M059J (cell line): ENCODE measurements around the gene NDUFB10. TPM values are rescaled to one million over a fixed set of nuclear protein-coding genes. Genes with fewer than 3 reads are reported as not detected.

ENCODE experiments used
- DNase-seq: peaks from one replicate; pipeline ENCODE4 v3.0.0-alpha.2; 2012; ENCODE audit warnings: low read depth
- total RNA-seq: library from RNA; depleted of rRNA; stranded (reverse); fragments of >200 nt; shearing (Covaris generic); gene quantifications from 2 replicates; pipeline ENCODE4 v1.2.3, GENCODE V29; 2014

NDUFB10 gene
- total RNA-seq, 1 experiment from 2014 or later, result 287 TPM

- DNase-seq, result peak; percentile 93
These were observed 12.6 kb downstream of the NDUFB10 start, which contains the start of gene TBL3 for GRCh38 chr16:1971796-1972489. Gene TBL3 (plus strand): TSS chr16:1972053. CDS start chr16:1972165, 112 bp downstream.

GRCh38 chr16:1972490-1972877 lies 13.1 kb downstream of the NDUFB10 start:
- DNase-seq, result peak; percentile 42

DNA sequence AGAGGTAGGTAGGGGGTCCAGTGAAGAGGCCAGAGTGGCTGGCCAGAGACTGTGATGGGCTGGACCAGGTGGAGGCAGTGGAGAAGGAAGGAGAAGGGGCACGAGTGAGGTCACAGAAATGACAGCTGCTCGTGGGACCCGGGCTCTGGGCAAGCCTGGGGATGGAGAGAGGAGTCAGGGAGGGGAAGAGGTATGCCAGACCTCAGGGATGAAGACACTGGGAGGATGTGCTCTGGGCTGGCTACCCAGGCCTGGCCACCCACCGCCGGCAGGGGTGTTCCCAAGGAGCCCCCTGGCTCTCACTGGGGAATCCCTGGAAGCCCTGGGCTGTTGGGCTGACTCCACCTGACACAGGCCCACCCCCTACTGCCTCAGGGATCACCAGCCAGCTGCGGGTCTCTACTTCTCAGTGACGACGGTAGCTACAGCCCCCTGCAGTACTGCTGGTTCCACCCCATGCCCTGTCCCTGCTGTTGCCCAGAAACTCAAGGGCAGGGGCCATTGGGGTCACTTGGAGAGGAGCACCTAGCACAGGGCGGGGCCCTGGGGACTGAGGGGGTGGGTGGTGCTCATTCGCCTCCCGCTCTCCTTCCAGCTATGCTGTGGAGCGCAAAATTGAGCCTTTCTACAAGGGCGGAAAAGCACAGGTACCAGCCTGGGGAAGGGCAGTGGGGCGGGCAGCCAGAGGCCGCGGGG lies 14.3 kb downstream of the NDUFB10 start:
- no peak for DNase-seq

DNA sequence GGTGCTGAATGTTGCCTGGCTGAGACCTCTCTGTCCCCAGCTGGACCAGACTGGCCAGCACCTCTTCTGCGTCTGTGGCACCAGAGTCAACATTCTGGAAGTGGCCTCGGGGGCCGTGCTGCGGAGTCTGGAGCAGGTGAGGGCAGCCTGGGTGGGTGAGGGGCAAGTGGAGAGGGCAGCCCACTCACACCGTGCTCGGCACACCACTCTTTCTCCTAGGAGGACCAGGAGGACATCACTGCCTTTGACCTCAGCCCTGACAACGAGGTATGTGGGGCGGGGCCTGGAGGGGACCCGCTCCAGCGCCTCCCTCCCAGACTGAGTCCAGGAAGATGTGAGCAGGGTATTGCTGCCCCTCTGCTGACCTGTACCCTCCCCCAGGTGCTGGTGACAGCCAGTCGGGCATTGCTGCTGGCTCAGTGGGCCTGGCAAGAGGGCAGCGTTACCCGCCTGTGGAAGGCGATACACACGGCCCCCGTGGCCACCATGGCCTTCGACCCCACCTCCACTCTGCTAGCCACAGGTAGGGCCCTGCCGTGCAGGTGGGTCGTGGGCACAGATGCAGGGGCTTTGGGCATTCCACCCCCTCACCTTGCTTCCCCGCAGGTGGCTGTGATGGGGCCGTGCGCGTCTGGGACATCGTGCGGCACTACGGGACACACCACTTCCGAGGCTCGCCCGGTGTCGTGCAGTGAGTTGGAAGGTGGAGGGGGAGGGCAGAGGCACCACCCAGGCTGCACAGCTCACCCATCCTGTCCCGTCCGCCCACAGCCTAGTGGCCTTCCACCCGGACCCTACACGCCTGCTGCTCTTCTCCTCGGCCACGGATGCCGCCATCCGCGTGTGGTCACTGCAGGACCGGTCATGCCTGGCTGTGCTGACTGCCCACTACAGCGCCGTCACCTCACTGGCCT lies 15.1 kb downstream of the NDUFB10 start:
- no peak for DNase-seq

GRCh38 chr16:1975432-1976215 lies 16.3 kb downstream of the NDUFB10 start:
- no peak for DNase-seq

- no peak for DNase-seq
These were observed 16.8 kb downstream of the NDUFB10 start for GRCh38 chr16:1976216-1976520.

DNA sequence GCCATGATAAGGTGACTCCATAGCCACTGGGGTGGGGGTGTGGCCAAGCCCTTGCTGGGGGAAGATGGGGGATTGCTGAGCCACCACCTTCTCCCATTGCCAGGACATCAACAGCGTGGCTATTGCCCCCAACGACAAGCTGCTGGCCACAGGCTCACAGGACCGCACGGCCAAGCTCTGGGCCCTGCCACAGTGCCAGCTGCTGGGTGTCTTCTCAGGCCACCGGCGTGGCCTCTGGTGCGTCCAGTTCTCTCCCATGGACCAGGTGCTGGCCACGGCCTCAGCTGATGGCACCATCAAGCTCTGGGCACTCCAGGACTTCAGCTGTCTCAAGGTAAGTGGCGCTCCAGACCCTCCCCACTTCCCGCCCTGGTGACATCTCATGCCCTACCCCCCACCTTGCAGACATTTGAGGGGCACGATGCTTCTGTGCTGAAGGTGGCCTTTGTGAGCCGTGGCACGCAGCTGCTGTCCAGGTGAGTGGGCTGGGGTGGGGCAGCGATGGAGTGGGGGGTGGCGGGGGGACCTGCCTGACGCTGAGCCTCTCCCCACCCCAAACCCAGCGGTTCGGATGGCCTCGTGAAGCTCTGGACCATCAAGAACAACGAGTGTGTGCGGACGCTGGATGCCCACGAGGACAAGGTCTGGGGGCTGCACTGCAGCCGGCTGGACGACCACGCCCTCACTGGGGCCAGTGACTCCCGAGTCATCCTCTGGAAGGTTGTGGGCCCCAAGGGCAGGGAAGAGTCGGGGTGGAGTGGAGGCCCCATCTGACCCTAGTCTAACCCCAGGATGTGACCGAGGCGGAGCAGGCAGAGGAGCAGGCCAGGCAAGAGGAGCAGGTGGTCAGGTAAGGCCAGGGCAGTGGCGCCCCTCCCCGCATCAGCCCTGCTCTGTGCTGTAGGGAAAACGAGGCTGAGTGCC lies 17.9 kb downstream of the NDUFB10 start:
- DNase-seq, result no peak

- DNase-seq, result no peak
These were observed 18.5 kb downstream of the NDUFB10 start for GRCh38 chr16:1977875-1978268.

GRCh38 chr16:1978476-1979120 lies 19.3 kb downstream of the NDUFB10 start:
- no peak for DNase-seq

DNA sequence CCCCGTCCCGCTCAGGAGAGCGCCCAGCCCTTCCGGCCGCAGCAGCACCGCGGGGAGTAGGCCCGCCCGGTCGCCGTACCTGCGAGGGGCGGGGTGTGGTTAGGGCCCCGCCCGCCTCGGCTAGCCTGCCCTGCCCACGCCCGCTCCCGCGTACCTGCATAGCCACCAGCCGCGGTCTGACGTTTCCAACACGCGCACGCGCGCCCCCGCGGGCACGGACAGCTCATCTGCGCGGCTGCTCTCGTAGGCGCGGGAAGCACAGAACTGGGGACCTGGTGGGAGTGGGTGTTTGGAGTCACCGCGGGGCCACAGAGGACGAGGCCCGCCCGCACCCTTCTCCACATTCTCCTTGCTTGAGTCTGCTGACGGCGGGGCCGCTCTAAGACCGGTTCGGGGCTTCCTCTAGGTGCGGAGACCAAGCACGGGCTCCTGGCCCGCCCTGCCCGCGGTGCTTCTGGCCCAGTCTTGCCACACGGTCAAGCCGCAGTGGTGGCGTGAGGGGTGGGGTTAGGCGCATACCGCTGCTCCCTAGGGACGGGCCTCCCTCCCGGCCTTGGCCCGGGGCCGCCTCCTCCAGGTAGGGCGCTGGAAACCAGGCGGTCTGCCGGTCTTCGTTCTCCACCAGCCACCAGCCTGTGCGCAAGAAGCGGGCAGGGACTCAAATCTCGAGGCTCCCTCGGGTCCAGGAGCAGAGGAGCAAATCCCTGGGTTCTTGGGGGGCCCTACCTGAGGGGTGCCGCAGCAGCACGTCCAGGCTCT lies 20.1 kb downstream of the NDUFB10 start:
- no peak for DNase-seq

DNA sequence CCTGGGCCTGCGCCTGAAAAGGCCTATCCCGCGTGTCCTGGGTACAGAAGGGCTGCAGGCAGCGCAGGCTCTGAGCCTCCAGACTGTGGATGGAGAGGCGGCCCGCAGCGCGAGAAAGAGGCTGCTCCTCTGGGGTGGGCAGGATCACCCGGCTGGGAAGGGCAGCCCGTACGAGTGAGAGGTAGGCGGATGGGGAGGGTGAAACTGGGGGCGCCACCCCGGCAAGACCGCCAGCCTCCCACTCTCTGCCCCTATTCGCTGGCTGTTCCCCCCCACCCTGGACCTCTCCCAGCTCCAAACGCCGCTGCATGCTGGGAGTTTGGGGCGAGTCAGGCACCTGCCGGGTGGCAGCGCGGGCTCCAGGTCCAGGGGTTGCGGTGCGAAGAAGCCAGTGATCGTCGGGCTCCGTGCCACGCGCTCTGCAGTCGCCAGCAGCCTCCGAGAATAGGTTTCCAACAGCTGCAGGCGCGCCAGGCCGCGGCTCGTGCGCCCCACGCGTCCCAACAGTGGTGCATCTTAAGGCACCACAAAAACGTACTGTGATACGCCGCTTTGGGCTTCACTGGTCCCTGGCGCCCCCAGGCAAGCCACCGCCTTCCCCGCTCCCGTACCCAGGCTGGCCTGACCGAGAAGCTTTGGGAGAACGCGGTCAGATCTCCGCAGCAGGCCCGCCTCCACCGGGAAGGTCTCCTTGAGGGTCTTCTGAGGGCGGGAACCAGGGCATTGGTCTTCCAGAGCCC lies 20.9 kb downstream of the NDUFB10 start:
- no peak for DNase-seq

DNA sequence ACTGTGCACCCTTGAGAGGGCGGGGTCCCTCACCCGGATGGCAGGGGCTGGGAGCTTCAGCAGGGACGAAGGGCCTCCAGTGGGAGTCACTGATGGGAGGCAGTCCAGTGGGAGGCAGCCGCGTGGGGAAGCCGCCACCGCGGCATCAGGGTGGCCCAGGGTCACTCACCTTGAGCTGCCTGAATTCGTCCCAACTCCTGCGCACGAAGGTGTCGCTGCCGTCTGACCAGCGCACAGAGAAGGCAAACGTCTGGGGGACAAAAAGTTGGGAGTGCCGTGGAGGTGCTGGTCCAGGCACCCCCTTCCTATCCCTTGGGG lies 21.4 kb downstream of the NDUFB10 start:
- DNase-seq, result no peak

DNA sequence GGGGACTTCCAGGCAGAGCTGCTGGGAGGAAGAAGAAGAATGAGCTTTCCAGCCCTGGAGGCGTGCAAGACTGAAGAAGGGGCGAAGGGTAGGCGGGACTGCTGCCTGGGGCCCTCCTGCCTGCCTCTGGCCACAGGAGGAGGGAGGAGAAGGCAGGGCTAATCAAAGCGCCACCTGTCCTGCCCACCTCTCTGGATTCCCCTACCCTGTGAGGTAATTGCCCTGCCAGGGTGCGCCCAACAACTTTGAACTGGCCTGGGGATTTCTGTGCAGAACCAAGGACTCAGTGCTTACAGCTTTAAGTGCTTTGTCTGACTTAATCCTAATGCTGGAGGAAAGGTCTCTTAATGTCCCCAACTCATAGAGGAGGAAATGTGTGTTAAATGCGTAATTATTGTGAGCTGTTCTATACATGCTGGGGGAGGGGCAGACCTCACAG lies 22.1 kb downstream of the NDUFB10 start, which contains the start of gene NOXO1:
Gene NOXO1 (minus strand): TSS at position 72 of the 439 bp plus-strand sequence. CDS start 290 bp downstream, outside the sequence.
- no peak for DNase-seq

DNA sequence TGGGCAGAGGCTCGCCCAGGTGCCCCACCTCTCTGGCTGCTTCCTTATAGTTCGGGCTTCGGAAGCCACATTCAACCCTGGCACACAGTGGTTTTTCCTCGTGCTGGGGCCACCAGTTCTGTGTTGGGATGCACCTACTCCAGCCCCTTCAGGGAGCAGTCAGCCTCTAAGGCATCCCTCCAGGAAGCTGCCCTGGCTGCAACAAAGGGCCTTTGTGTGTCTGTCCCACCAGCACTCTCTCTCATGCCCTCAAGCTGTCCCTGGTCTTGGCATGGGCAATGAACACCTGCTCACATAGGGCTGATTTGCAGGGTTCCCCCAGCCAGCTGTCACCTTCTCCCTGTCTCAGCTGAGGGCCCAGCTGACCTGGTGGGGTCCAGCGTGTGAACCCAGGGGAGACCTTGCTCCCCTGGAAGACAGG lies 22.7 kb downstream of the NDUFB10 start:
- peak; percentile 35 for DNase-seq

DNA sequence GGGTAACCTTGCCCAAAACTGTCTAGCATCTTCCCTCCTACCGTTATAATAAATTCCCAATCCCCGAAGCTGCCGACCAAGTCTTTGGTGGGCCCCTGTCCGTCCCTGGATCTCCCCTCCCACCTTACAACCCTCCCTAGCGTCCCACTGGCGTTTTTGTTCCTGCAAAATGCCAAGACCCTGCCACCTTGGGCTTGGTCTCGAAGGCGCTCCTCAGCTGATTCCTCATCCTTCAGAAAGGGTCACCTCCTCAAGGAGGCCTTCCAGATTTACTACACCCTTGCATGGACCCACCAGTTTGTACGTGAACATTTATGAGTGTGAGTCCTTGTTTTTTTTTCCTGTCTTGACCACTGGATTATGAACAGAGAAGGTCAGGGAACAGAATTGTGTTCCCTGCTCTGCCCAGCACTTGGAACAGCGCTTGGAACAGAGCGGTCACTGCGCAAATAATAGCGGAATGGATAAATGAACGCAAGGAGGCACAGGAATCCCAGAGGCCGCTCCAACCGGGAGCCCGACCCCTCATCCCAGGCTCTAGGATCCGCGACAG lies 23.7 kb downstream of the NDUFB10 start:
- no peak for DNase-seq

DNA sequence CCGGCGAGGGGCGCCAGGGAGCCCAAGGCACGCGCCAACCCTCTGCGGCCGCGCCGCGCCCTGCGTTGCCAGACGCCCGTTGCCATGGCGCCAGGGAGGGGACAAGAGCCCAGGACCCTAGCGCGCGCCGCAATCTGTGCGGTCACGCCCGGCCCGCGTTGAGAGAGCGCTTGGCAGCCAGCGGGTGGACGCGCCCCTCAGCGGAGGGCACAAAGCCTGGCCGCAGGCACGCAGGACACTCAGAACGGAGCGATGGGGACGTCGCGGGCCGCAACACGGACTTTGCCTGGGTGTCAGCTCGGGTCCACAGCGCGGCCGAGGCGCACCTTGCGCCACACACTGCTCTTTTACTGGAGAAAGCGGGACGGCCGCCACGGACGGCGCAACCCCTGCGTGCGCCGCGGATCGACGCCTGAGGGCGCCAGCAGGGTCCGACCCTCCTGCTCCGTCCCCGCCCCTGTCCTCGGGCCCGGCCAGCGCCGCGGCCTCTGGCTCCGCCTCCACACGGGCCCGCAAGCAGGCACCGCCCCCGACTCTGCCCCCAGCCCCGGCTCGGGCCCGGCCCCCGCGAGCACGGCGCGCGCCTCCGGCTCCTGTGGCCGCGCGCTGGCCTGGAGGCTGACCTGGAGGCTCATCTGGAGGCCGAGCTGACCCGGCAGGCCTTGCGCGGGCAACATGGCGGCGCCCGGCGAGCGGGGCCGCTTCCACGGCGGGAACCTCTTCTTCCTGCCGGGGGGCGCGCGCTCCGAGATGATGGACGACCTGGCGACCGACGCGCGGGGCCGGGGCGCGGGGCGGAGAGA lies 24.4 kb downstream of the NDUFB10 start, which contains the start of gene GFER:
Gene GFER (plus strand): TSS at position 650 of the 803 bp plus-strand sequence. CDS start 26 bp downstream, at position 676.
- DNase-seq, result peak; percentile 86
